ENCODE results near the gene CST6.
A peak's percentile ranks its signal among the peaks of the same experiment; 100 is the strongest.
"Not testable (repeated sequence)": the region's sequence is repeated elsewhere in the genome, so short reads cannot be mapped to it uniquely, and the experiment has no call there.

CST6 gene

GRCh38 chr11:66015936-66016792 is 4.4 kb downstream of the CST6 start:
- DNase-seq: no peak

GRCh38 chr11:66016793-66017177 is 5.0 kb downstream of the CST6 start:
- no peak for DNase-seq

- no peak for DNase-seq
Observed at GRCh38 chr11:66017321-66017720, 5.5 kb downstream of the CST6 start.

- DNase-seq: no peak
Observed at GRCh38 chr11:66020212-66020611, 8.4 kb downstream of the CST6 start.

GRCh38 chr11:66020618-66021357 is 9.0 kb downstream of the CST6 start:
- DNase-seq: no peak

GRCh38 chr11:66022401-66023185 is 10.8 kb downstream of the CST6 start:
- peak; percentile 77 for DNase-seq

- not testable (repeated sequence) for DNase-seq
Observed at GRCh38 chr11:66023186-66023440, 11.3 kb downstream of the CST6 start.

GRCh38 chr11:66026017-66026529 is 14.3 kb downstream of the CST6 start, which contains the start of gene CATSPER1:
Gene CATSPER1 (minus strand): TSS chr11:66026479. CDS start chr11:66026379, 100 bp downstream.
- no peak for DNase-seq

- no peak for DNase-seq
Observed at GRCh38 chr11:66032957-66033735, 21.3 kb downstream of the CST6 start.

- no peak for DNase-seq
Observed at GRCh38 chr11:66035653-66036333, 24.0 kb downstream of the CST6 start.

GRCh38 chr11:66036334-66036710 is 24.5 kb downstream of the CST6 start:
- DNase-seq: no peak

- DNase-seq: no peak
Observed at GRCh38 chr11:66037327-66037726, 25.5 kb downstream of the CST6 start.

GRCh38 chr11:66039765-66040164 is 28.0 kb downstream of the CST6 start:
- DNase-seq: no peak

- no peak for DNase-seq
Observed at GRCh38 chr11:66042227-66042995, 30.6 kb downstream of the CST6 start.

- DNase-seq: no peak
Observed at GRCh38 chr11:66042996-66043906, 31.4 kb downstream of the CST6 start.

GRCh38 chr11:66044757-66045156 is 32.9 kb downstream of the CST6 start:
- DNase-seq: no peak

- peak; percentile 74 for DNase-seq
Observed at GRCh38 chr11:66045177-66045639, 33.4 kb downstream of the CST6 start.

GRCh38 chr11:66046901-66047300 is 35.1 kb downstream of the CST6 start:
- no peak for DNase-seq

GRCh38 chr11:66047541-66048365 is 35.9 kb downstream of the CST6 start:
- no peak for DNase-seq
